B cell (primary cell): ENCODE results near the gene FRMD4A. TPM values are rescaled to one million over a fixed set of nuclear protein-coding genes. Genes with fewer than 3 reads are reported as not detected.

Experiments used
- ATAC-seq: fragments of 200-7000 bp; cut with Tn5 transposase; one replicate; pipeline ENCODE4 v1.10.0; 2021; ENCODE audit warnings: low read depth, mild to moderate bottlenecking, moderate number of reproducible peaks, moderate library complexity
- CTCF ChIA-PET: fragments of 350-600 bp; sonication (Branson Sonifier 250); formaldehyde crosslinking; loops from one replicate; lab custom pipeline; 2021; ENCODE audit warnings: antibody characterized with exemption, inconsistent platforms; lab: Charles Lee
- POLR2A ChIA-PET: fragments of 350-600 bp; sonication (Branson Sonifier 250); formaldehyde crosslinking; loops from one replicate; lab custom pipeline; 2021; ENCODE audit warnings: antibody characterized with exemption; lab: Charles Lee
- DNase-seq: peaks from one replicate; pipeline ENCODE4 v3.0.0; 2013
- H2AFZ ChIP-seq: 2 replicates; pipeline ENCODE4 v1.6.1; 2012; ENCODE audit warnings: mild to moderate bottlenecking, low read depth, low read length; ENCODE audit not compliant: insufficient read depth, poor library complexity, severe bottlenecking
- H3K27ac ChIP-seq, 2 donors: 1 replicate in 1 of 2; 2 replicates in 1 of 2; pipeline ENCODE4 v1.5.1; 2012 to 2013; ENCODE audit warnings: low read length in 2 of 2, mild to moderate bottlenecking in 2 of 2, moderate library complexity in 1 of 2
- H3K27me3 ChIP-seq, 4 experiments: fragments of 200-600 bp in 1 of 4; sonication (generic) in 1 of 4; replicated peaks in 1 of 4; 1 replicate in 2 of 4; 2 replicates in 2 of 4; pipeline versions ENCODE4 v1.6.1 to v1.7.0; 2013 to 2016; ENCODE audit warnings: low read length in 3 of 4, mild to moderate bottlenecking in 2 of 4, mixed read lengths in 1 of 4, moderate library complexity in 1 of 4; ENCODE audit not compliant: insufficient read depth in 4 of 4, control insufficient read depth in 3 of 4; ENCODE audit errors: control extremely low read depth in 1 of 4
- H3K36me3 ChIP-seq, 2 experiments: replicated peaks in 1 of 2; 1 replicate in 1 of 2; 2 replicates in 1 of 2; pipeline versions ENCODE4 v1.6.1 to v1.7.1; 2013; ENCODE audit warnings: low read length in 1 of 2; ENCODE audit not compliant: insufficient read depth in 2 of 2, control insufficient read depth in 1 of 2; ENCODE audit errors: control extremely low read depth in 1 of 2, extremely low read depth in 1 of 2
- H3K4me1 ChIP-seq, 2 donors: fragments of 200-600 bp in 1 of 2; sonication (generic) in 1 of 2; 1 replicate in 1 of 2; 2 replicates in 1 of 2; pipeline versions ENCODE4 v1.5.1 to v1.6.1; 2013 to 2017; ENCODE audit warnings: low read length in 2 of 2; ENCODE audit not compliant: control insufficient read depth in 2 of 2, insufficient read depth in 2 of 2
- H3K4me2 ChIP-seq: replicated peaks from 2 replicates; pipeline ENCODE3; 2012; ENCODE audit warnings: mild to moderate bottlenecking, low read depth, low read length; ENCODE audit not compliant: poor library complexity, severe bottlenecking
- H3K4me3 ChIP-seq, 5 experiments: fragments of 200-600 bp in 1 of 5; sonication (generic) in 1 of 5; 1 replicate in 3 of 5; 2 replicates in 2 of 5; pipeline versions ENCODE4 v1.5.1 to v1.7.0; 2011 to 2016; ENCODE audit warnings: low read length in 4 of 5, mild to moderate bottlenecking in 4 of 5, low read depth in 2 of 5, control low read depth in 1 of 5, moderate library complexity in 1 of 5; ENCODE audit not compliant: insufficient read depth in 1 of 5; ENCODE audit errors: control extremely low read depth in 1 of 5, extremely low read depth in 1 of 5
- H3K79me2 ChIP-seq: fragments of 200-600 bp; sonication (generic); one replicate; pipeline ENCODE4 v1.6.0; 2016; ENCODE audit warnings: low read length; ENCODE audit not compliant: control insufficient read depth, insufficient read depth
- H3K9ac ChIP-seq: fragments of 200-600 bp; sonication (generic); 2 replicates; pipeline ENCODE4 v1.6.1; 2017; ENCODE audit warnings: mild to moderate bottlenecking, low read length, moderate library complexity
- H3K9me3 ChIP-seq, 3 donors: one replicate each; pipeline versions ENCODE4 v1.6.1 to v1.7.1; 2013; ENCODE audit warnings: low read length in 2 of 3; ENCODE audit not compliant: control insufficient read depth in 2 of 3, insufficient read depth in 1 of 3; ENCODE audit errors: control extremely low read depth in 1 of 3
- H4K20me1 ChIP-seq: 2 replicates; pipeline ENCODE4 v1.6.0; 2012; ENCODE audit warnings: mild to moderate bottlenecking, low read length; ENCODE audit not compliant: insufficient read depth, control insufficient read depth, poor library complexity, severe bottlenecking
- H3K27ac Mint-ChIP-seq: one replicate; pipeline ENCODE4 v1.8.0; 2021; ENCODE audit warnings: mixed read lengths
- H3K27me3 Mint-ChIP-seq: one replicate; pipeline ENCODE4 v1.8.0; 2021; ENCODE audit warnings: mixed read lengths
- H3K4me1 Mint-ChIP-seq: one replicate; pipeline ENCODE4 v1.8.0; 2021; ENCODE audit warnings: mixed read lengths
- H3K4me3 Mint-ChIP-seq: one replicate; pipeline ENCODE4 v1.8.0; 2021; ENCODE audit warnings: mixed read lengths
- H3K9me3 Mint-ChIP-seq: one replicate; pipeline ENCODE4 v1.8.0; 2022; ENCODE audit warnings: mixed read lengths; ENCODE audit not compliant: insufficient read depth
- EZH2 ChIP-seq: IDR thresholded peaks from 2 replicates; pipeline ENCODE4 v1.6.1; 2012; ENCODE audit warnings: borderline replicate concordance, low read depth, mild to moderate bottlenecking, moderate library complexity, low read length; ENCODE audit not compliant: insufficient read depth, poor library complexity, severe bottlenecking
- WGBS: methylation state at CpG from one replicate; pipeline ENCODE4 v1.1.5; 2013; ENCODE audit warnings: missing lambda C conversion rate; ENCODE audit not compliant: insufficient coverage; 5-methylcytosine and 5-hydroxymethylcytosine counted together
- intact Hi-C: fragments of 100-400 bp; cut with micrococcal nuclease; formaldehyde crosslinking; loops from one replicate; pipeline ENCODE4 v1.10.0; 2022
- polyA plus RNA-seq: library from polyadenylated mRNA; depleted of rRNA; stranded (reverse); fragments of >200 nt; gene quantifications from 2 replicates; pipeline ENCODE4 v1.2.3, GENCODE V29; 2012
- total RNA-seq, 2 donors: library from RNA; stranded (reverse); fragments of 120-200 nt in 1 of 2; gene quantifications; 1 replicate in 1 of 2; 2 replicates in 1 of 2; pipeline versions ENCODE4 v1.2.3 to v1.2.4, GENCODE V29; 2013 to 2022
- TF ChIP-seq, protein P1 (sequence below): fragments of 200-600 bp; IDR thresholded peaks from one replicate; pipeline ENCODE4 v1.8.0; 2022; ENCODE audit warnings: antibody characterized with exemption, mild to moderate bottlenecking

FRMD4A gene
- total and polyA plus RNA-seq, 2 donors (not counting 1 experiment from before 2014, with no cell fraction given): 0.76 to 3.4 TPM

DNA sequence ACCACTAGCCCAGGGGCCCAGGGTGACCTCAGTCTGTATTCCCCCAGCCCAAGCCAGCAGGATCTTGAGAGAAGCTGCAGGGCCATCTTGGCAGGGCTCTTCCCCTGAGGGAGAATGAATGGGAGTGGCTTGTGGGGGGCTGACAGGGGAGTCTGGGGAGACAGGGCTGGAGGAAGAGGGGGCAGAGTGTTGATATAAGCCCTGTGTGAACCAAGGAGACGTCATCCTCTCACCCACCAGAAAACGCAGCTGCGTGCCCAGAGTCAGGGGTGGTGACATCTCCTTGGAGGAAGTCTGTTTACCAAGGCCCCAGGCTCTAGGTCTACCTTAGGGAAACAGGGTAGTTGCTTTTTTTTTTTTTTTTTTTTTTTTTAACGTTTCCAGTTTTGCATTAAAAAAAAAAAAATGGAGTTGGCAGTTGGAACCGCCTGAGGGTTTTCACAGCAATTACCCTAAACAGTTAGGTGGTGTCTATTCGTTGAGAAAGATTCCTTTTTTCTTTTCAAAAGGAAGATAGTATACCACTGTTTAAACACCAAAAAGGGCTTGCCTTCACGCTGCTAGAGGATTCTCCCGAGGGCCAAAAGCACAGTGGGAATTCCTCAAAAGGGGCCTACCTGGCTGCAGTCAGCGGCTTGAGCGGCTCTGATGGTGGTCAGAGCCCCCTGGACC is 630.1 kb downstream of the FRMD4A start:
- H3K27ac ChIP-seq: no peak overlapping the region

DNA sequence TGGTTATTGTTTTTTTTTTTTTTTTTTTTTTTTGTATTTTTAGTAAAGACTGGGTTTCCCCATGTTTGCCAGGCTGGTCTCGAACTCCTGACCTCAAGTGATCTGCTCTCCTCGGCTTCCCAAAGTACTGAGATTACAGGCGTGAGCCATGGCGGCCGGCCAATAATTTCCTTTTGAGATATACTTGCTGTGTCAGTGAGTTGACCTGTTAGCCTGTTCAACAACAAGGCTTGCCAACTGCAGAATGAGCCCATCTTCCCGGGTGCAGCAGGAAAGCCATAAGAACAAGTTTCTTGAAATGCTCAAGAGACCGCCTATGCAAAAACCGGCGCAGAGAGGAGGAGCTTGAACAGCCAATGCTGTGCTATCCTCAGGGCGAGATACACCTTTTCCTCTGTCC is 631.5 kb downstream of the FRMD4A start:
- no peak for TF ChIP-seq EZH2
- TF ChIP-seq, protein P1, sequence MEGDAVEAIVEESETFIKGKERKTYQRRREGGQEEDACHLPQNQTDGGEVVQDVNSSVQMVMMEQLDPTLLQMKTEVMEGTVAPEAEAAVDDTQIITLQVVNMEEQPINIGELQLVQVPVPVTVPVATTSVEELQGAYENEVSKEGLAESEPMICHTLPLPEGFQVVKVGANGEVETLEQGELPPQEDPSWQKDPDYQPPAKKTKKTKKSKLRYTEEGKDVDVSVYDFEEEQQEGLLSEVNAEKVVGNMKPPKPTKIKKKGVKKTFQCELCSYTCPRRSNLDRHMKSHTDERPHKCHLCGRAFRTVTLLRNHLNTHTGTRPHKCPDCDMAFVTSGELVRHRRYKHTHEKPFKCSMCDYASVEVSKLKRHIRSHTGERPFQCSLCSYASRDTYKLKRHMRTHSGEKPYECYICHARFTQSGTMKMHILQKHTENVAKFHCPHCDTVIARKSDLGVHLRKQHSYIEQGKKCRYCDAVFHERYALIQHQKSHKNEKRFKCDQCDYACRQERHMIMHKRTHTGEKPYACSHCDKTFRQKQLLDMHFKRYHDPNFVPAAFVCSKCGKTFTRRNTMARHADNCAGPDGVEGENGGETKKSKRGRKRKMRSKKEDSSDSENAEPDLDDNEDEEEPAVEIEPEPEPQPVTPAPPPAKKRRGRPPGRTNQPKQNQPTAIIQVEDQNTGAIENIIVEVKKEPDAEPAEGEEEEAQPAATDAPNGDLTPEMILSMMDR: no peak
- H3K9ac ChIP-seq: no peak overlapping the region
- H3K27ac ChIP-seq: no peak overlapping the region
- no peak overlapping the region for H3K4me3 Mint-ChIP-seq
- no peak for ATAC-seq
- no peaks in the 10 kb centered on the region for H3K9me3 Mint-ChIP-seq
- H3K27me3 ChIP-seq: no peaks in the 10 kb centered on the region
- no peaks in the 10 kb centered on the region for H3K4me1 ChIP-seq
- no peaks in the 10 kb centered on the region for H3K4me1 Mint-ChIP-seq
- H4K20me1 ChIP-seq: no peaks in the 10 kb centered on the region
- WGBS: 89% methylated on average over 9 of the region's 10 CpGs
- H3K9me3 ChIP-seq: no peaks in the 10 kb centered on the region
- H3K4me2 ChIP-seq: no peak overlapping the region
- H3K4me3 ChIP-seq: no peak overlapping the region
- H3K27me3 Mint-ChIP-seq: peaks cover 3% of the 10 kb centered on the region
- no peak overlapping the region for H3K27ac Mint-ChIP-seq
- no peaks in the 10 kb centered on the region for H3K79me2 ChIP-seq
- ChIA-PET CTCF (interaction anchor here (1.2 kb wide), 1 partner anchor 40 kb away, joined by 5 read pairs; no protein-coding TSS in a partner anchor), POLR2A (no interaction called here)
- intact Hi-C loops: no loop called here
- DNase-seq: no peak
- no peaks in the 10 kb centered on the region for H3K36me3 ChIP-seq
- no peak overlapping the region for H2AFZ ChIP-seq

More for the DNA sequence above, 630.1 kb downstream of the FRMD4A start:
- Histone ChIP-seq H4K20me1 (no peaks in the 10 kb centered on the region), H3K79me2 (no peaks in the 10 kb centered on the region), H3K36me3 (no peaks in the 10 kb centered on the region), H3K9me3 (no peaks in the 10 kb centered on the region), H3K9ac (no peak overlapping the region), H3K27me3 (no peaks in the 10 kb centered on the region), H2AFZ (no peak overlapping the region), H3K4me1 (no peaks in the 10 kb centered on the region), H3K4me2 (no peak overlapping the region), H3K4me3 (no peak overlapping the region)
- Mint-ChIP-seq H3K27ac (no peak overlapping the region), H3K9me3 (no peaks in the 10 kb centered on the region), H3K27me3 (peaks cover 8% of the 10 kb centered on the region), H3K4me3 (no peak overlapping the region), H3K4me1 (no peaks in the 10 kb centered on the region)
- ChIA-PET POLR2A (no interaction called here), CTCF (no interaction called here)
- no peak for ATAC-seq
- WGBS: 81% methylated on average over 5 of the region's 10 CpGs
- TF ChIP-seq, protein P1: no peak
- TF ChIP-seq EZH2: no peak
- DNase-seq: no peak
- intact Hi-C loops: no loop called here
